Glutamatergic neuron (in vitro differentiated cells): Measurements from ENCODE around the gene ABHD12. TPM values are rescaled to one million over a fixed set of nuclear protein-coding genes. Genes with fewer than 3 reads are reported as not detected.
A peak's percentile ranks its signal among the peaks of the same experiment; 100 is the strongest.

ENCODE experiments used
- DNase-seq: peaks from one replicate; pipeline ENCODE4 v3.0.0; 2022
- H3K27ac Mint-ChIP-seq: one replicate; pipeline ENCODE4 v1.8.0; 2020; ENCODE audit warnings: mild to moderate bottlenecking, mixed read lengths, inconsistent platforms; ENCODE audit not compliant: unreplicated experiment
- H3K27me3 Mint-ChIP-seq: one replicate; pipeline ENCODE4 v1.8.0; 2020; ENCODE audit warnings: mild to moderate bottlenecking, moderate library complexity, mixed read lengths, inconsistent platforms; ENCODE audit not compliant: unreplicated experiment
- H3K36me3 Mint-ChIP-seq: one replicate; pipeline ENCODE4 v1.8.0; 2020; ENCODE audit warnings: mild to moderate bottlenecking, mixed read lengths, inconsistent platforms; ENCODE audit not compliant: unreplicated experiment
- H3K4me1 Mint-ChIP-seq: one replicate; pipeline ENCODE4 v1.8.0; 2020; ENCODE audit warnings: mild to moderate bottlenecking, low read depth, mixed read lengths, inconsistent platforms; ENCODE audit not compliant: unreplicated experiment
- H3K4me3 Mint-ChIP-seq: one replicate; pipeline ENCODE4 v1.8.0; 2020; ENCODE audit warnings: mild to moderate bottlenecking, mixed read lengths, inconsistent platforms; ENCODE audit not compliant: unreplicated experiment
- H3K9me3 Mint-ChIP-seq: one replicate; pipeline ENCODE4 v1.8.0; 2020; ENCODE audit warnings: mild to moderate bottlenecking, moderate library complexity, mixed read lengths, inconsistent platforms; ENCODE audit not compliant: unreplicated experiment
- total RNA-seq: library from RNA; stranded (reverse); fragmentation: NEBNext Ultra II Directional; extraction: Animal tissue kit (Norgen Biotek cat#: 25700); gene quantifications from one replicate; pipeline ENCODE4 v1.2.1, GENCODE V29; 2021; ENCODE audit not compliant: unreplicated experiment
- TF ChIP-seq, protein P1 (sequence below): fragments of 200-600 bp; sonication (generic); IDR thresholded peaks from one replicate; pipeline ENCODE4 v1.5.0; 2021; ENCODE audit not compliant: partially characterized antibody, unreplicated experiment

ABHD12 gene
- total RNA-seq, 1 donor from 2014 or later, result 101 TPM

GRCh38 chr20:25355011-25355595 is 35.5 kb downstream of the ABHD12 start:
- peak overlapping the region; percentile 86 for H3K27ac Mint-ChIP-seq
- H3K27me3 Mint-ChIP-seq, result peaks cover 11% of the 10 kb centered on the region
- peak overlapping the region; percentile 1 for H3K4me3 Mint-ChIP-seq
- peaks cover 2% of the 10 kb centered on the region for H3K36me3 Mint-ChIP-seq
- H3K9me3 Mint-ChIP-seq, result peaks cover 14% of the 10 kb centered on the region
- H3K4me1 Mint-ChIP-seq, result peaks cover 41% of the 10 kb centered on the region
- TF ChIP-seq, protein P1, sequence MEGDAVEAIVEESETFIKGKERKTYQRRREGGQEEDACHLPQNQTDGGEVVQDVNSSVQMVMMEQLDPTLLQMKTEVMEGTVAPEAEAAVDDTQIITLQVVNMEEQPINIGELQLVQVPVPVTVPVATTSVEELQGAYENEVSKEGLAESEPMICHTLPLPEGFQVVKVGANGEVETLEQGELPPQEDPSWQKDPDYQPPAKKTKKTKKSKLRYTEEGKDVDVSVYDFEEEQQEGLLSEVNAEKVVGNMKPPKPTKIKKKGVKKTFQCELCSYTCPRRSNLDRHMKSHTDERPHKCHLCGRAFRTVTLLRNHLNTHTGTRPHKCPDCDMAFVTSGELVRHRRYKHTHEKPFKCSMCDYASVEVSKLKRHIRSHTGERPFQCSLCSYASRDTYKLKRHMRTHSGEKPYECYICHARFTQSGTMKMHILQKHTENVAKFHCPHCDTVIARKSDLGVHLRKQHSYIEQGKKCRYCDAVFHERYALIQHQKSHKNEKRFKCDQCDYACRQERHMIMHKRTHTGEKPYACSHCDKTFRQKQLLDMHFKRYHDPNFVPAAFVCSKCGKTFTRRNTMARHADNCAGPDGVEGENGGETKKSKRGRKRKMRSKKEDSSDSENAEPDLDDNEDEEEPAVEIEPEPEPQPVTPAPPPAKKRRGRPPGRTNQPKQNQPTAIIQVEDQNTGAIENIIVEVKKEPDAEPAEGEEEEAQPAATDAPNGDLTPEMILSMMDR, result no peak
- DNase-seq, result no peak

- no peak for DNase-seq
- TF ChIP-seq, protein P1, result no peak
- peaks cover 11% of the 10 kb centered on the region for H3K27me3 Mint-ChIP-seq
- H3K27ac Mint-ChIP-seq, result peak overlapping the region; percentile 14
- H3K9me3 Mint-ChIP-seq, result peaks cover 14% of the 10 kb centered on the region
- H3K4me1 Mint-ChIP-seq, result peaks cover 41% of the 10 kb centered on the region
- H3K36me3 Mint-ChIP-seq, result peaks cover 6% of the 10 kb centered on the region
- peak overlapping the region; percentile 53 for H3K4me3 Mint-ChIP-seq
Measured at GRCh38 chr20:25353747-25354705, 36.6 kb downstream of the ABHD12 start.

GRCh38 chr20:25353353-25353746 is 37.3 kb downstream of the ABHD12 start:
- peaks cover 40% of the 10 kb centered on the region for H3K4me1 Mint-ChIP-seq

GRCh38 chr20:25352746-25353145 is 37.9 kb downstream of the ABHD12 start:
- Mint-ChIP-seq H3K4me3 (no peak overlapping the region), H3K9me3 (peaks cover 16% of the 10 kb centered on the region), H3K27me3 (peaks cover 11% of the 10 kb centered on the region), H3K4me1 (peaks cover 36% of the 10 kb centered on the region), H3K36me3 (peaks cover 6% of the 10 kb centered on the region), H3K27ac (no peak overlapping the region)
- DNase-seq, result no peak
- TF ChIP-seq, protein P1, result no peak

More at GRCh38 chr20:25353353-25353746, 37.3 kb downstream of the ABHD12 start:
- Mint-ChIP-seq H3K27ac (peak overlapping the region; percentile 14), H3K36me3 (peaks cover 6% of the 10 kb centered on the region), H3K27me3 (peaks cover 11% of the 10 kb centered on the region), H3K4me3 (peak overlapping the region; percentile 53), H3K9me3 (peaks cover 14% of the 10 kb centered on the region)
- DNase-seq, result no peak
- TF ChIP-seq, protein P1, result no peak

DNA sequence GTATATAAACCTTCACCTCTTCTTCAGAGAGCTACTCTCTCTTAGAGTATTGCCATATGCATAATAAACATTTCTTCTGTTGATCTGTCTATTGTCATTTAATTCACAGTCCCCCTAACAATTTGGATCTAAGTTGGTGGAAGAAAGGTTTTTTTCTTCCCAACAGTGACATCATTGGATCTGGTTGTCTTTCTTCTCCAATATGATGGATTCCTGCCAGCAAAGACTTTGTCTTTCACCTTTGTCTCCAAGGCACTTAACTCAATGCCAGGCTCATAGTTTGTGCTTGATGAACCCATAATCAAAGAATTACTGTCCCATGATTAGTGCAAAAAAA is 39.6 kb downstream of the ABHD12 start:
- Mint-ChIP-seq H3K4me3 (no peak overlapping the region), H3K36me3 (peaks cover 6% of the 10 kb centered on the region), H3K4me1 (peaks cover 20% of the 10 kb centered on the region), H3K27me3 (peaks cover 6% of the 10 kb centered on the region), H3K9me3 (peaks cover 7% of the 10 kb centered on the region), H3K27ac (no peak overlapping the region)
- no peak for DNase-seq
- TF ChIP-seq, protein P1, result no peak
